H9 (cell line): ENCODE results near the gene GDAP1L1. TPM values are rescaled to one million over a fixed set of nuclear protein-coding genes. Genes with fewer than 3 reads are reported as not detected.

Experiments
- DNase-seq: peaks from one replicate; pipeline ENCODE4 v3.0.0-alpha.2; 2017
- H2AFZ ChIP-seq: one replicate; pipeline ENCODE4 v1.6.1; 2013; ENCODE audit warnings: mild to moderate bottlenecking, low read length, control low read depth, moderate library complexity
- H2AK5ac ChIP-seq: 2 replicates; pipeline ENCODE4 v1.6.1; 2013; ENCODE audit warnings: low read length, control low read depth, mixed read lengths; ENCODE audit not compliant: insufficient read length
- H2BK120ac ChIP-seq: one replicate; pipeline ENCODE4 v1.6.1; 2013; ENCODE audit warnings: low read depth, mild to moderate bottlenecking, low read length, control low read depth, inconsistent platforms; ENCODE audit not compliant: poor library complexity, severe bottlenecking
- H2BK12ac ChIP-seq: 2 replicates; pipeline ENCODE4 v1.6.1; 2013; ENCODE audit warnings: low read length, control low read depth, mixed read lengths, low read depth; ENCODE audit not compliant: insufficient read length
- H2BK15ac ChIP-seq: 2 replicates; pipeline ENCODE4 v1.6.1; 2013; ENCODE audit warnings: low read depth, low read length, control low read depth
- H2BK20ac ChIP-seq: one replicate; pipeline ENCODE4 v1.6.1; 2013; ENCODE audit warnings: low read depth, mild to moderate bottlenecking, low read length, control low read depth, inconsistent platforms; ENCODE audit not compliant: poor library complexity, severe bottlenecking
- H2BK5ac ChIP-seq: 2 replicates; pipeline ENCODE4 v1.6.1; 2013; ENCODE audit warnings: low read length, control low read depth, mixed read lengths; ENCODE audit not compliant: insufficient read length
- H3K14ac ChIP-seq: 2 replicates; pipeline ENCODE4 v1.6.1; 2013; ENCODE audit warnings: low read length, control low read depth; ENCODE audit not compliant: insufficient read depth
- H3K18ac ChIP-seq: 2 replicates; pipeline ENCODE4 v1.6.1; 2013; ENCODE audit warnings: low read depth, mild to moderate bottlenecking, mixed read lengths, low read length, control low read depth; ENCODE audit not compliant: insufficient read length
- H3K23ac ChIP-seq: 2 replicates; pipeline ENCODE4 v1.6.1; 2013; ENCODE audit warnings: low read length, control low read depth, mixed read lengths, low read depth; ENCODE audit not compliant: insufficient read length
- H3K23me2 ChIP-seq: 2 replicates; pipeline ENCODE4 v1.6.1; 2013; ENCODE audit warnings: low read depth, mild to moderate bottlenecking, mixed read lengths, low read length, control low read depth; ENCODE audit not compliant: insufficient read length, poor library complexity, severe bottlenecking
- H3K27ac ChIP-seq: 2 replicates; pipeline ENCODE4 v1.5.1; 2013; ENCODE audit warnings: low read length, control low read depth, mixed read lengths, low read depth; ENCODE audit not compliant: insufficient read length
- H3K27me3 ChIP-seq: 2 replicates; pipeline ENCODE4 v1.6.1; 2013; ENCODE audit warnings: low read length, control low read depth, inconsistent platforms; ENCODE audit not compliant: insufficient read depth
- H3K4ac ChIP-seq: 2 replicates; pipeline ENCODE4 v1.6.1; 2013; ENCODE audit warnings: low read depth, mild to moderate bottlenecking, control low read depth, inconsistent platforms, low read length, moderate library complexity
- H3K4me1 ChIP-seq: 2 replicates; pipeline ENCODE4 v1.6.1; 2013; ENCODE audit warnings: low read length, control low read depth, inconsistent platforms; ENCODE audit not compliant: insufficient read depth
- H3K4me2 ChIP-seq: 2 replicates; pipeline ENCODE4 v1.6.1; 2013; ENCODE audit warnings: low read length, control low read depth, mixed read lengths; ENCODE audit not compliant: insufficient read length, insufficient read depth
- H3K56ac ChIP-seq: 2 replicates; pipeline ENCODE4 v1.6.1; 2013; ENCODE audit warnings: low read depth, mild to moderate bottlenecking, mixed read lengths, low read length, control low read depth; ENCODE audit not compliant: insufficient read length
- H3K79me1 ChIP-seq: 2 replicates; pipeline ENCODE4 v1.6.1; 2013; ENCODE audit warnings: low read depth, mild to moderate bottlenecking, moderate library complexity, low read length, control low read depth, inconsistent platforms; ENCODE audit not compliant: insufficient read depth, poor library complexity, severe bottlenecking
- H3K79me2 ChIP-seq: 2 replicates; pipeline ENCODE4 v1.6.1; 2013; ENCODE audit warnings: low read length, control low read depth, inconsistent platforms; ENCODE audit not compliant: insufficient read depth
- H3K9ac ChIP-seq: 2 replicates; pipeline ENCODE4 v1.6.1; 2013; ENCODE audit warnings: low read length, control low read depth, mixed read lengths; ENCODE audit not compliant: insufficient read length; ENCODE audit errors: extremely low read depth
- H3K9me3 ChIP-seq: one replicate; pipeline ENCODE4 v1.6.1; 2013; ENCODE audit warnings: low read depth, low read length, inconsistent platforms; ENCODE audit not compliant: control insufficient read depth
- H3T11ph ChIP-seq: one replicate; pipeline ENCODE4 v1.6.1; 2013; ENCODE audit warnings: mild to moderate bottlenecking, low read length, control low read depth, inconsistent platforms
- H4K20me1 ChIP-seq: one replicate; pipeline ENCODE4 v1.6.1; 2013; ENCODE audit not compliant: control insufficient read depth, insufficient read length, insufficient read depth
- H4K5ac ChIP-seq: 2 replicates; pipeline ENCODE4 v1.6.1; 2013; ENCODE audit warnings: low read depth, mild to moderate bottlenecking, mixed read lengths, low read length, control low read depth; ENCODE audit not compliant: insufficient read length
- H4K8ac ChIP-seq: replicated peaks from 2 replicates; pipeline ENCODE4 v1.6.1; 2013; ENCODE audit warnings: low read length, control low read depth, mixed read lengths, low read depth; ENCODE audit not compliant: insufficient read length
- H4K91ac ChIP-seq: 2 replicates; pipeline ENCODE4 v1.6.1; 2013; ENCODE audit warnings: low read depth, mild to moderate bottlenecking, moderate library complexity, mixed read lengths, low read length, control low read depth; ENCODE audit not compliant: insufficient read length
- H3K27ac Mint-ChIP-seq, 3 experiments: 2 replicates in 2 of 3; 3 replicates in 1 of 3; pipeline ENCODE4 v1.8.0; 2020 to 2021; ENCODE audit warnings: mixed read lengths in 3 of 3, mild to moderate bottlenecking in 1 of 3, moderate library complexity in 1 of 3
- H3K27me3 Mint-ChIP-seq: 2 replicates; pipeline ENCODE4 v1.8.0; 2021; ENCODE audit warnings: low read depth, mild to moderate bottlenecking, moderate library complexity, mixed read lengths
- H3K36me3 Mint-ChIP-seq, 3 experiments: 2 replicates in 2 of 3; 3 replicates in 1 of 3; pipeline ENCODE4 v1.8.0; 2020 to 2021; ENCODE audit warnings: low read depth in 3 of 3, mixed read lengths in 3 of 3; ENCODE audit not compliant: insufficient read depth in 1 of 3
- H3K4me1 Mint-ChIP-seq, 2 experiments: 2 replicates each; pipeline ENCODE4 v1.8.0; 2020; ENCODE audit warnings: mixed read lengths in 2 of 2
- H3K4me3 Mint-ChIP-seq, 2 experiments: 2 replicates in 1 of 2; 3 replicates in 1 of 2; pipeline ENCODE4 v1.8.0; 2020 to 2021; ENCODE audit warnings: mild to moderate bottlenecking in 2 of 2, mixed read lengths in 2 of 2, moderate library complexity in 1 of 2
- H3K9me3 Mint-ChIP-seq, 2 experiments: 2 replicates in 1 of 2; 3 replicates in 1 of 2; pipeline ENCODE4 v1.8.0; 2020; ENCODE audit warnings: mild to moderate bottlenecking in 2 of 2, mixed read lengths in 2 of 2, moderate library complexity in 1 of 2
- WGBS: extraction: QIAGEN DNeasy Blood & Tissue Kit; methylation state at CpG from one replicate; pipeline ENCODE4 v1.1.7; 2013; ENCODE audit warnings: missing lambda C conversion rate, low lambda C conversion rate, mixed read lengths; ENCODE audit not compliant: insufficient read length; ENCODE audit errors: extremely low coverage; 5-methylcytosine and 5-hydroxymethylcytosine counted together
- total RNA-seq: library from RNA; stranded (reverse); gene quantifications from 2 replicates; pipeline ENCODE4 v1.2.1, GENCODE V29; 2021
- TF ChIP-seq, protein P1 (sequence below): fragments of 200-600 bp; sonication (generic); conservative IDR thresholded peaks from 3 replicates; pipeline ENCODE4 v1.8.0; 2021; ENCODE audit warnings: antibody characterized with exemption, mild to moderate bottlenecking

Gene GDAP1L1
- total RNA-seq, 1 experiment from 2014 or later: 5.9 TPM

GRCh38 chr20:44256961-44257360, 9.9 kb downstream of the GDAP1L1 start:
- H3K9me3 Mint-ChIP-seq: no peaks in the 10 kb centered on the region
- H3K23me2 ChIP-seq: no peaks in the 10 kb centered on the region
- no CpG with 5 or more reads among the region's 21 CpGs for WGBS
- H3K27me3 Mint-ChIP-seq: no peaks in the 10 kb centered on the region; the same call in 1 of the 2 replicates
- H3K79me1 ChIP-seq: no peaks in the 10 kb centered on the region
- H3K4me1 Mint-ChIP-seq: peaks cover 15 to 19% of the 10 kb centered on the region in 2 experiments
- no peaks in the 10 kb centered on the region for H3K4me1 ChIP-seq
- H3K56ac ChIP-seq: no peak overlapping the region
- H3K18ac ChIP-seq: no peak overlapping the region
- H2BK12ac ChIP-seq: no peak overlapping the region
- no peak overlapping the region for H3K4me2 ChIP-seq
- H2BK20ac ChIP-seq: no peak overlapping the region
- H4K91ac ChIP-seq: no peak overlapping the region
- no peak overlapping the region for H2BK15ac ChIP-seq
- H3K9me3 ChIP-seq: no peaks in the 10 kb centered on the region
- H3K4ac ChIP-seq: no peak overlapping the region
- H3T11ph ChIP-seq: no peak overlapping the region
- DNase-seq: no peak
- no peaks in the 10 kb centered on the region for H3K27me3 ChIP-seq
- no peak overlapping the region for H2BK120ac ChIP-seq
- H2AK5ac ChIP-seq: no peak overlapping the region
- no peak overlapping the region for H3K9ac ChIP-seq
- H3K79me2 ChIP-seq: no peaks in the 10 kb centered on the region
- no peak overlapping the region for H3K27ac ChIP-seq
- no peak overlapping the region for H2AFZ ChIP-seq
- no peak overlapping the region for H4K8ac ChIP-seq
- H3K36me3 Mint-ChIP-seq: no peaks in the 10 kb centered on the region
- no peak overlapping the region for H3K23ac ChIP-seq
- TF ChIP-seq, protein P1, sequence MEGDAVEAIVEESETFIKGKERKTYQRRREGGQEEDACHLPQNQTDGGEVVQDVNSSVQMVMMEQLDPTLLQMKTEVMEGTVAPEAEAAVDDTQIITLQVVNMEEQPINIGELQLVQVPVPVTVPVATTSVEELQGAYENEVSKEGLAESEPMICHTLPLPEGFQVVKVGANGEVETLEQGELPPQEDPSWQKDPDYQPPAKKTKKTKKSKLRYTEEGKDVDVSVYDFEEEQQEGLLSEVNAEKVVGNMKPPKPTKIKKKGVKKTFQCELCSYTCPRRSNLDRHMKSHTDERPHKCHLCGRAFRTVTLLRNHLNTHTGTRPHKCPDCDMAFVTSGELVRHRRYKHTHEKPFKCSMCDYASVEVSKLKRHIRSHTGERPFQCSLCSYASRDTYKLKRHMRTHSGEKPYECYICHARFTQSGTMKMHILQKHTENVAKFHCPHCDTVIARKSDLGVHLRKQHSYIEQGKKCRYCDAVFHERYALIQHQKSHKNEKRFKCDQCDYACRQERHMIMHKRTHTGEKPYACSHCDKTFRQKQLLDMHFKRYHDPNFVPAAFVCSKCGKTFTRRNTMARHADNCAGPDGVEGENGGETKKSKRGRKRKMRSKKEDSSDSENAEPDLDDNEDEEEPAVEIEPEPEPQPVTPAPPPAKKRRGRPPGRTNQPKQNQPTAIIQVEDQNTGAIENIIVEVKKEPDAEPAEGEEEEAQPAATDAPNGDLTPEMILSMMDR: no peak
- H2BK5ac ChIP-seq: no peak overlapping the region
- no peak overlapping the region for H3K14ac ChIP-seq
- H4K20me1 ChIP-seq: no peaks in the 10 kb centered on the region
- H3K27ac Mint-ChIP-seq: peak overlapping the region in 1 of 3 experiments; percentile 60; a peak in 1 of 7 replicates
- no peak overlapping the region for H3K4me3 Mint-ChIP-seq
- H4K5ac ChIP-seq: no peak overlapping the region
